H9 (cell line): ENCODE measurements around the gene NDRG4. TPM values are rescaled to one million over a fixed set of nuclear protein-coding genes. Genes with fewer than 3 reads are reported as not detected.

Source experiments
- DNase-seq: peaks from one replicate; pipeline ENCODE4 v3.0.0-alpha.2; 2017
- H2AFZ ChIP-seq: one replicate; pipeline ENCODE4 v1.6.1; 2013; ENCODE audit warnings: mild to moderate bottlenecking, low read length, control low read depth, moderate library complexity
- H2AK5ac ChIP-seq: 2 replicates; pipeline ENCODE4 v1.6.1; 2013; ENCODE audit warnings: low read length, control low read depth, mixed read lengths; ENCODE audit not compliant: insufficient read length
- H2BK120ac ChIP-seq: one replicate; pipeline ENCODE4 v1.6.1; 2013; ENCODE audit warnings: low read depth, mild to moderate bottlenecking, low read length, control low read depth, inconsistent platforms; ENCODE audit not compliant: poor library complexity, severe bottlenecking
- H2BK12ac ChIP-seq: 2 replicates; pipeline ENCODE4 v1.6.1; 2013; ENCODE audit warnings: low read length, control low read depth, mixed read lengths, low read depth; ENCODE audit not compliant: insufficient read length
- H2BK15ac ChIP-seq: 2 replicates; pipeline ENCODE4 v1.6.1; 2013; ENCODE audit warnings: low read depth, low read length, control low read depth
- H2BK20ac ChIP-seq: one replicate; pipeline ENCODE4 v1.6.1; 2013; ENCODE audit warnings: low read depth, mild to moderate bottlenecking, low read length, control low read depth, inconsistent platforms; ENCODE audit not compliant: poor library complexity, severe bottlenecking
- H2BK5ac ChIP-seq: 2 replicates; pipeline ENCODE4 v1.6.1; 2013; ENCODE audit warnings: low read length, control low read depth, mixed read lengths; ENCODE audit not compliant: insufficient read length
- H3K14ac ChIP-seq: 2 replicates; pipeline ENCODE4 v1.6.1; 2013; ENCODE audit warnings: low read length, control low read depth; ENCODE audit not compliant: insufficient read depth
- H3K18ac ChIP-seq: 2 replicates; pipeline ENCODE4 v1.6.1; 2013; ENCODE audit warnings: low read depth, mild to moderate bottlenecking, mixed read lengths, low read length, control low read depth; ENCODE audit not compliant: insufficient read length
- H3K23ac ChIP-seq: 2 replicates; pipeline ENCODE4 v1.6.1; 2013; ENCODE audit warnings: low read length, control low read depth, mixed read lengths, low read depth; ENCODE audit not compliant: insufficient read length
- H3K23me2 ChIP-seq: 2 replicates; pipeline ENCODE4 v1.6.1; 2013; ENCODE audit warnings: low read depth, mild to moderate bottlenecking, mixed read lengths, low read length, control low read depth; ENCODE audit not compliant: insufficient read length, poor library complexity, severe bottlenecking
- H3K27ac ChIP-seq: 2 replicates; pipeline ENCODE4 v1.5.1; 2013; ENCODE audit warnings: low read length, control low read depth, mixed read lengths, low read depth; ENCODE audit not compliant: insufficient read length
- H3K27me3 ChIP-seq: 2 replicates; pipeline ENCODE4 v1.6.1; 2013; ENCODE audit warnings: low read length, control low read depth, inconsistent platforms; ENCODE audit not compliant: insufficient read depth
- H3K4ac ChIP-seq: 2 replicates; pipeline ENCODE4 v1.6.1; 2013; ENCODE audit warnings: low read depth, mild to moderate bottlenecking, control low read depth, inconsistent platforms, low read length, moderate library complexity
- H3K4me1 ChIP-seq: 2 replicates; pipeline ENCODE4 v1.6.1; 2013; ENCODE audit warnings: low read length, control low read depth, inconsistent platforms; ENCODE audit not compliant: insufficient read depth
- H3K4me2 ChIP-seq: 2 replicates; pipeline ENCODE4 v1.6.1; 2013; ENCODE audit warnings: low read length, control low read depth, mixed read lengths; ENCODE audit not compliant: insufficient read length, insufficient read depth
- H3K56ac ChIP-seq: 2 replicates; pipeline ENCODE4 v1.6.1; 2013; ENCODE audit warnings: low read depth, mild to moderate bottlenecking, mixed read lengths, low read length, control low read depth; ENCODE audit not compliant: insufficient read length
- H3K79me1 ChIP-seq: 2 replicates; pipeline ENCODE4 v1.6.1; 2013; ENCODE audit warnings: low read depth, mild to moderate bottlenecking, moderate library complexity, low read length, control low read depth, inconsistent platforms; ENCODE audit not compliant: insufficient read depth, poor library complexity, severe bottlenecking
- H3K79me2 ChIP-seq: 2 replicates; pipeline ENCODE4 v1.6.1; 2013; ENCODE audit warnings: low read length, control low read depth, inconsistent platforms; ENCODE audit not compliant: insufficient read depth
- H3K9ac ChIP-seq: 2 replicates; pipeline ENCODE4 v1.6.1; 2013; ENCODE audit warnings: low read length, control low read depth, mixed read lengths; ENCODE audit not compliant: insufficient read length; ENCODE audit errors: extremely low read depth
- H3K9me3 ChIP-seq: one replicate; pipeline ENCODE4 v1.6.1; 2013; ENCODE audit warnings: low read depth, low read length, inconsistent platforms; ENCODE audit not compliant: control insufficient read depth
- H3T11ph ChIP-seq: one replicate; pipeline ENCODE4 v1.6.1; 2013; ENCODE audit warnings: mild to moderate bottlenecking, low read length, control low read depth, inconsistent platforms
- H4K20me1 ChIP-seq: one replicate; pipeline ENCODE4 v1.6.1; 2013; ENCODE audit not compliant: control insufficient read depth, insufficient read length, insufficient read depth
- H4K5ac ChIP-seq: 2 replicates; pipeline ENCODE4 v1.6.1; 2013; ENCODE audit warnings: low read depth, mild to moderate bottlenecking, mixed read lengths, low read length, control low read depth; ENCODE audit not compliant: insufficient read length
- H4K8ac ChIP-seq: replicated peaks from 2 replicates; pipeline ENCODE4 v1.6.1; 2013; ENCODE audit warnings: low read length, control low read depth, mixed read lengths, low read depth; ENCODE audit not compliant: insufficient read length
- H4K91ac ChIP-seq: 2 replicates; pipeline ENCODE4 v1.6.1; 2013; ENCODE audit warnings: low read depth, mild to moderate bottlenecking, moderate library complexity, mixed read lengths, low read length, control low read depth; ENCODE audit not compliant: insufficient read length
- H3K27ac Mint-ChIP-seq, 3 experiments: 2 replicates in 2 of 3; 3 replicates in 1 of 3; pipeline ENCODE4 v1.8.0; 2020 to 2021; ENCODE audit warnings: mixed read lengths in 3 of 3, mild to moderate bottlenecking in 1 of 3, moderate library complexity in 1 of 3
- H3K27me3 Mint-ChIP-seq: 2 replicates; pipeline ENCODE4 v1.8.0; 2021; ENCODE audit warnings: low read depth, mild to moderate bottlenecking, moderate library complexity, mixed read lengths
- H3K36me3 Mint-ChIP-seq, 3 experiments: 2 replicates in 2 of 3; 3 replicates in 1 of 3; pipeline ENCODE4 v1.8.0; 2020 to 2021; ENCODE audit warnings: low read depth in 3 of 3, mixed read lengths in 3 of 3; ENCODE audit not compliant: insufficient read depth in 1 of 3
- H3K4me1 Mint-ChIP-seq, 2 experiments: 2 replicates each; pipeline ENCODE4 v1.8.0; 2020; ENCODE audit warnings: mixed read lengths in 2 of 2
- H3K4me3 Mint-ChIP-seq, 2 experiments: 2 replicates in 1 of 2; 3 replicates in 1 of 2; pipeline ENCODE4 v1.8.0; 2020 to 2021; ENCODE audit warnings: mild to moderate bottlenecking in 2 of 2, mixed read lengths in 2 of 2, moderate library complexity in 1 of 2
- H3K9me3 Mint-ChIP-seq, 2 experiments: 2 replicates in 1 of 2; 3 replicates in 1 of 2; pipeline ENCODE4 v1.8.0; 2020; ENCODE audit warnings: mild to moderate bottlenecking in 2 of 2, mixed read lengths in 2 of 2, moderate library complexity in 1 of 2
- CTCF ChIP-seq: fragments of 200-600 bp; sonication (generic); conservative IDR thresholded peaks from 3 replicates; pipeline ENCODE4 v1.8.0; 2021; ENCODE audit warnings: antibody characterized with exemption, mild to moderate bottlenecking
- WGBS: extraction: QIAGEN DNeasy Blood & Tissue Kit; methylation state at CpG from one replicate; pipeline ENCODE4 v1.1.7; 2013; ENCODE audit warnings: missing lambda C conversion rate, low lambda C conversion rate, mixed read lengths; ENCODE audit not compliant: insufficient read length; ENCODE audit errors: extremely low coverage; 5-methylcytosine and 5-hydroxymethylcytosine counted together
- total RNA-seq: library from RNA; stranded (reverse); gene quantifications from 2 replicates; pipeline ENCODE4 v1.2.1, GENCODE V29; 2021

NDRG4 gene
- total RNA-seq, 1 experiment from 2014 or later, result 18.6 TPM

GRCh38 chr16:58548378-58548777, 48.4 kb downstream of the NDRG4 start:
- no peaks in the 10 kb centered on the region for H4K20me1 ChIP-seq
- no peak overlapping the region for H3K4me3 Mint-ChIP-seq
- no peaks in the 10 kb centered on the region for H3K27me3 ChIP-seq
- H3K27me3 Mint-ChIP-seq, result no peaks in the 10 kb centered on the region
- H3K23ac ChIP-seq, result no peak overlapping the region
- no peak overlapping the region for H3K27ac Mint-ChIP-seq
- TF ChIP-seq CTCF, result no peak
- peaks cover 28 to 94% (median 88%) of the 10 kb centered on the region in 3 experiments; a peak in 6 of 7 replicates for H3K36me3 Mint-ChIP-seq
- H2BK120ac ChIP-seq, result no peak overlapping the region
- no peaks in the 10 kb centered on the region for H3K4me1 ChIP-seq
- H4K8ac ChIP-seq, result no peak overlapping the region
- no peak overlapping the region for H4K5ac ChIP-seq
- no peak overlapping the region for H3K56ac ChIP-seq
- H3K9ac ChIP-seq, result no peak overlapping the region
- H3K4me2 ChIP-seq, result no peak overlapping the region
- H3K9me3 ChIP-seq, result no peaks in the 10 kb centered on the region
- H2BK12ac ChIP-seq, result no peak overlapping the region
- no peaks in the 10 kb centered on the region for H3K23me2 ChIP-seq
- no peak overlapping the region for H3K4ac ChIP-seq
- DNase-seq, result no peak
- no peak overlapping the region for H2BK5ac ChIP-seq
- H3K27ac ChIP-seq, result no peak overlapping the region
- H3T11ph ChIP-seq, result no peak overlapping the region
- H3K14ac ChIP-seq, result no peak overlapping the region
- H2BK20ac ChIP-seq, result no peak overlapping the region
- H3K9me3 Mint-ChIP-seq, result no peaks in the 10 kb centered on the region
- no peaks in the 10 kb centered on the region for H3K4me1 Mint-ChIP-seq
- H3K79me2 ChIP-seq, result no peaks in the 10 kb centered on the region
- H4K91ac ChIP-seq, result no peak overlapping the region
- no peak overlapping the region for H2AK5ac ChIP-seq
- no peak overlapping the region for H3K18ac ChIP-seq
- no peak overlapping the region for H2BK15ac ChIP-seq
- whole genome bisulfite sequencing, result no CpG with 5 or more reads among the region's 2 CpGs
- no peak overlapping the region for H2AFZ ChIP-seq
- no peaks in the 10 kb centered on the region for H3K79me1 ChIP-seq
